Epithelial cell of esophagus (primary cell): ENCODE measurements around the gene S100A10.
A peak's percentile ranks its signal among the peaks of the same experiment; 100 is the strongest.

Experiments used
- DNase-seq: peaks from one replicate; pipeline ENCODE4 v3.0.0; 2010; ENCODE audit warnings: low read depth
- H3K4me3 ChIP-seq: 2 replicates; pipeline ENCODE4 v1.5.1; 2011; ENCODE audit warnings: mild to moderate bottlenecking, low read length, control low read depth
- TF ChIP-seq, protein P1 (sequence below): IDR thresholded peaks from 2 replicates; pipeline ENCODE4 v1.5.1; 2011; ENCODE audit warnings: low read depth, mild to moderate bottlenecking, low read length, control low read depth, inconsistent platforms; ENCODE audit not compliant: insufficient read depth; ENCODE audit errors: missing control alignments

S100A10 gene

DNA sequence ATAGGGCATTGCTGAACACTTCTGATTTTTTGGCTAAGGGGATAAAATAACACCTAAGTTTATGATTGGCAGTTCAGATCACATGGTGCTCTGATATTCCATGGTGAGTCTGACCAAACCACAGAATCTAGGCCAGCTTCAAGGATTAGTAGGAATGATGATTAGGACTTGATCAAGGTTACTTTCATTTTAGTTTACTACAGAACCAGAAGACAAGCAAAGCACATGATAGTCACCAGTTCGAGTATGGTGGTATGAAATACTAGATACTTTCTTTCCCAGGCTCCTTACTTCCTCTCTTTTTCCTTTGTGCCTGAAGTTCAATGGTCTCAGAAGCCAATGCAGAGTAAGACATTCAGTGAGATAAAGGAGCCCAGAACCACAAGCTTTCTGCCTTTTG, 26.6 kb downstream of the S100A10 start:
- no peak for DNase-seq
- no peak overlapping the region for H3K4me3 ChIP-seq
- TF ChIP-seq, protein P1, sequence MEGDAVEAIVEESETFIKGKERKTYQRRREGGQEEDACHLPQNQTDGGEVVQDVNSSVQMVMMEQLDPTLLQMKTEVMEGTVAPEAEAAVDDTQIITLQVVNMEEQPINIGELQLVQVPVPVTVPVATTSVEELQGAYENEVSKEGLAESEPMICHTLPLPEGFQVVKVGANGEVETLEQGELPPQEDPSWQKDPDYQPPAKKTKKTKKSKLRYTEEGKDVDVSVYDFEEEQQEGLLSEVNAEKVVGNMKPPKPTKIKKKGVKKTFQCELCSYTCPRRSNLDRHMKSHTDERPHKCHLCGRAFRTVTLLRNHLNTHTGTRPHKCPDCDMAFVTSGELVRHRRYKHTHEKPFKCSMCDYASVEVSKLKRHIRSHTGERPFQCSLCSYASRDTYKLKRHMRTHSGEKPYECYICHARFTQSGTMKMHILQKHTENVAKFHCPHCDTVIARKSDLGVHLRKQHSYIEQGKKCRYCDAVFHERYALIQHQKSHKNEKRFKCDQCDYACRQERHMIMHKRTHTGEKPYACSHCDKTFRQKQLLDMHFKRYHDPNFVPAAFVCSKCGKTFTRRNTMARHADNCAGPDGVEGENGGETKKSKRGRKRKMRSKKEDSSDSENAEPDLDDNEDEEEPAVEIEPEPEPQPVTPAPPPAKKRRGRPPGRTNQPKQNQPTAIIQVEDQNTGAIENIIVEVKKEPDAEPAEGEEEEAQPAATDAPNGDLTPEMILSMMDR: no peak

DNA sequence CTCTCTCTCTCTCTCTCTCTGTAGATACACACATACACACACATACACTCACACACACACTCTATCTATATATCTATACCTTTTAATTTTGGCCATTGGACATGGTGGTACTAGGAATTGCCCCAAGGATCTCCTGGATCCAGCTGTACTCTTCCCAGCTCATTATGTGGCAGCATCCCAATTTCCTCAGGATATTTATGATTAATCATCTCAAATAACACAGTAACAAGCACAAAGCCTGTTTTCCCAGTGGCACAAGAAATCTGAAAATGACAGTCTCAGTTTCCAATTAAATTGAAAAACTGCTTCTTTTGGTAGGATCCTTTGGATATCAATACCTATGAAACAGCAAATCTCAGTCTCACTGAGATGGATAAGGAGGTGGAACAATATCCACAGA, 27.6 kb downstream of the S100A10 start:
- H3K4me3 ChIP-seq: no peak overlapping the region
- peak; percentile 50 for DNase-seq
- TF ChIP-seq, protein P1: no peak

- no peak for DNase-seq
- TF ChIP-seq, protein P1: no peak
- no peak overlapping the region for H3K4me3 ChIP-seq
Measured at GRCh38 chr1:151964510-151964909, 29.1 kb downstream of the S100A10 start.

DNA sequence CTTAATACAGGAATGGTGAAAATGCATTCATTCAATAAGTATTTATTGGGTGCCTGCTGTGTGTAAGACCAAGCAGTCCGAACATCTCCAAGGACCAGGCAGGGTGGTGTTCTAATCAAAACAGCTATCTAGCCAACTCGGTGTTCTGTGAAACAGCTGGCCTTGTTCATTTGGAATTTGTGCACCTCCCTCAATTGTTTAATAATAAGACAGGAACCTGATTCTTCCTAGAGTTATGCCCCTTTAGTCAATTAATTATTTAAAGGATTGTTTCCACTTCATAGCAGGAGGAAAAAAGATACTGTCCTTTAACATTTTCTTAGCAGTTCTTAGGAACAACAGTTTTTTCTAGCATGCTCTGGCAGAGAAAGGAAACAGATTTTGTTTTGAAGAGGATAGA, 30.4 kb downstream of the S100A10 start:
- TF ChIP-seq, protein P1: no peak
- no peak for DNase-seq
- no peak overlapping the region for H3K4me3 ChIP-seq

DNA sequence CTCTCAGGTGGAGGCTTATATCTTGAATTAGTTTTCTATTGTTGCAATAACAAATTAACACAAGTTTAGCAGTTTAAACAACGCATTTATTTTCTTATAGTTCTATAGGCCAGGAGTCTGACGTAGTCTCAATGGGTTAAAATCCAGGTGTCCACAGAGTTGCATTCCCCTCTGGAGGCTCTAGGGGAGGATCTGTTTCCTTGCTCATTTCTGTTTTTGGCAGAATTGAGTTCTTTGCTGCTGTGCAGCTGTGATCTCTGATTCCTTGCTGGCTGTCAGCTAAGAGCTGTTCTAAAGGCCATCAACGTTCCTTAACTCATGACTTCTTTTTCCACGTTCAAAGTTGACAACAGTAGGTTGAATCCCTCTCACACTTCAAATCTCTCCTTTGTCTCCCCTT, 31.8 kb downstream of the S100A10 start:
- TF ChIP-seq, protein P1: no peak
- H3K4me3 ChIP-seq: no peak overlapping the region
- no peak for DNase-seq

DNA sequence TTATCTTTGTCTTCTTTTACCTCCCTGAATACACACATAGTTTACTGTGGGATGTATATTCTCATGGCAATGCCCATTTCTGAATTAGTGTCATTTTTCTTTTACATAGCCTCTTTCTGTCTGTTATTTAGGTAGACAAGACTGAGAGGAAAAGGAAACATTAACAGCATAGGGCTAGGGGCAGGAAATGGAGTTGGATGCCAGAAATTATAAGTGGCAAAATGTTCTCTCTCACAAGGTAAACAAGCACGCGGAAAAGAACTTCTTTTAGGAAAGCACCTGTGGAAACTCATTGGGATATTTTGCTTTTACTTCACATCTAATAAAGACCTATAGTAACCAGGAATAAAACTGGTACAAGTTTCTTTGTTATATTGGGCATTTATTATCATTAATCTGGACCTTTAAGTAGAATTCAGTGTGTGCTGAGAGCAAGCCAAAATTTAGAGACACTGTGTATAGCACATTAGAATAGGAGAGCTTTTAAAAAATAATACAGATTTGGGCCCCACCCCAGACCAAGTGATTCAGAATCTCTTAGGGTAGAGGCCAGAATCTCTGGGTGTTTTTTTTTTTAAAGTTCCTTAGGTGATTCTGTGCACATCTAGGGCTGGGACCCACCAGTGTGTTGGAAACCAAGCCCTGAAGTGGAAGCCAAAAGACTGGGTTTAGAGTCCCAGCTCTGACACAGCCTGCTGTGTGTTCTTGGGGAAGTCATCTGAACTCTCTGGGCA, 32.7 kb downstream of the S100A10 start:
- no peak for DNase-seq
- TF ChIP-seq, protein P1: no peak
- no peak overlapping the region for H3K4me3 ChIP-seq

GRCh38 chr1:151958959-151959358, 34.7 kb downstream of the S100A10 start:
- peak; percentile 66 for DNase-seq
- no peak overlapping the region for H3K4me3 ChIP-seq
- TF ChIP-seq, protein P1: no peak
